ENCODE results near the gene OGFR.

Gene OGFR

DNA sequence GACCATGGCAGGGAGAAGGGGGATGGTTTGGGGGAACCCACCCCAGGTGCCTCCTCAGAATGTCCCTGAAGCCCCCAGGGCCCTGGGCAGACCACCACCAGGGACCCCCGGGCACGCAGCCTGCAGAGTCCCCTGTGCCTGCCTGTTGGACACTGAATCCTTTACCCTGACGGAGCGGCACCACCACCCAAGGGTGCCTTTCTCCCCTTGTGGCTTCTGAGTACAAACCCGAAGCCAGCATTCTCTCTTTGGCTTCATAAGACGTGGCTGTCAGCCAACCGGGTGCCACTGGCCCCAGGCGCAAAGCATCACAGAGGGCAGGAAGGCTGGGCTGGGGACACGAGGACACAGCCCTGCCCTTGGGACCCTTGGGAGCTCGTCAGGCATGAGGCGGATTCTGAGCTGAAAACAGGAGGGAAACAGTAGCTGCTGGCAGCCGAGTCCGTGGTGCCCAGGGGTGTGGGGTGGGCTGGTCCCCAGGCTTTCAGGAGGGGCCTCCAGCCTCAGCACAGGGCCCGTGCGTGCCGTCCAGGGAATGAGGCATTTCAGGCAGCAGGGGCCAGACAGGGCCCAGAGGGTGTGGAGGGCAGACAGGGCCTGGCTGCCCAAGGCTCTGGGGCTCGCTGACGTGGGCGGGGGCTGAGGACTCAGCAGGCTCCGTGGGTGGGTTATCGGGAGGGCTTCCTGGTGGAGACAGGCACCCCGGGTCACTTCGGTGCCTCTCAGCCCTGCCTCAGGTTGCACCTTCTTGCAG lies 15.8 kb downstream of the OGFR start:
- no peaks in the 10 kb centered on the region for H3K9me3 ChIP-seq
- peaks cover 12% of the 10 kb centered on the region for H3K27me3 ChIP-seq
- H3K4me3 ChIP-seq (ENCODE audit: low read depth, low read length): no peak overlapping the region
- TF ChIP-seq CTCF (IDR thresholded peaks at IDR 0.05; ENCODE audit: low read depth, low read length): no peak
- DNase-seq: peak; percentile 49
- peaks cover 34% of the 10 kb centered on the region for H3K4me1 ChIP-seq
- H3K36me3 ChIP-seq: no peaks in the 10 kb centered on the region

DNA sequence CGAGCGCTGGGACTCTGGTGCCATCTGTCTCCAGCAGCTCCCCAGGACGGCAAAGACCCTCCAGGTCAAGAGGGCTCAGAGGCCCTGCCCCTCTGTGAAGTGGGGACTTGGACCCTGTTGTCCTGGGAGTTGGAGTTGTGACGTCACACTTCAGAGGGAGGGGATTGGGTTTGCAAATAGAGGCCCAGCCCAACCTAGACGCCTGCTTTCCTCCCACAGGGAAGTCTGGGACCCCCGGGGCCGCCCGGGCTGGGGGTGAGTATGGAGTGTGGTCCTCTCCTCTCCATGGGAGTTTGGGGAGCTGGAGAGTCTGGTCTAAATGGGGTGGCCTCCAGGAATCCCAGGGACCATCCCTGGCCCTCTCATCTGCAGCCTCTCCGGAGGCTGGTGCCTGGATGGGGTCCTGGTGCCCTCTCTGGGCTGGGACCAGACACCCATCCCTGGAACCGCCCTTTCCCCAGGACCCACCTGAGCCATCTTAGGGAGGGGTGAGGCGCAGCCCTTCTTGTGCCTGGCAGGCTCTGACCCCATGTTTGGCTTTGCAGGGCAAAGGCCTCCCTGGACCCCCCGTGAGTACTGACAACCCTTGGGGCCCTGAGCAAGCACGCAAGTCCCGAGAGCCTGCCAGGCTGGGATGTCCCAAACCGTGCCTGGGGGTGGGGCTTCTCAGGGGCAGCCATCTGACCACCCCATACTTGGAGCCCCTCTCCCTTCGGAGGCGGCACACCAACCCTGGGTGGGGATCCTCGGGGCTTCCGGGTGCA lies 16.5 kb downstream of the OGFR start:
- Histone ChIP-seq H3K36me3 (no peaks in the 10 kb centered on the region), H3K4me1 (peaks cover 34% of the 10 kb centered on the region)
- no peak for TF ChIP-seq CTCF (IDR thresholded peaks at IDR 0.05; ENCODE audit: low read depth, low read length)

DNA sequence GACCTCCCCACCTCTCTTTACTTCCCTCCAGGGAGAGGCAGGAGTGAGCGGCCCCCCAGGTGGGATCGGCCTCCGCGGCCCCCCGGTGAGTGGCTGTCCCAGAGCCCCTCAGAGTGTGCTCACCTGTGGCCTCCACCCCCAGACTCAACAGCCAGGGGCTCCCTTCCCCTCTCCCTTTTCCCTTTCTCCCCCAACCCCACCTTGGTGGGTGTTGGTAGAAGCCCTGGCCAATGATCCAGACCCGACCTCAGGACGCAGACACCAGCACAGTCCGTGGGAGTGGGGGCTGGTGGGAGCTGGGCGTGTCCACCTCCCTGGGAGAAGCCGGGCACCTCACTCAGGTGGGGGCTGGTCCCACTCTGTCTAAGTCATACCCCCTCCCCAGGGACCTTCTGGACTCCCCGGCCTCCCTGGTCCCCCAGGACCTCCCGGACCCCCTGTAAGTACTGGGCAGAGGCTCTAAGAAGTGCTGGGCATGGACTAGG lies 17.1 kb downstream of the OGFR start:
- no peak for DNase-seq
- Histone ChIP-seq H3K4me1 (peaks cover 34% of the 10 kb centered on the region), H3K4me3 (ENCODE audit: low read depth, low read length) (no peak overlapping the region), H3K9me3 (no peaks in the 10 kb centered on the region), H3K27me3 (peaks cover 5% of the 10 kb centered on the region), H3K36me3 (no peaks in the 10 kb centered on the region)
- no peak for TF ChIP-seq CTCF (IDR thresholded peaks at IDR 0.05; ENCODE audit: low read depth, low read length)

More for the DNA sequence above, 16.5 kb downstream of the OGFR start:
- Histone ChIP-seq H3K4me3 (ENCODE audit: low read depth, low read length) (no peak overlapping the region), H3K27me3 (peaks cover 10% of the 10 kb centered on the region), H3K9me3 (no peaks in the 10 kb centered on the region)
- no peak for DNase-seq

DNA sequence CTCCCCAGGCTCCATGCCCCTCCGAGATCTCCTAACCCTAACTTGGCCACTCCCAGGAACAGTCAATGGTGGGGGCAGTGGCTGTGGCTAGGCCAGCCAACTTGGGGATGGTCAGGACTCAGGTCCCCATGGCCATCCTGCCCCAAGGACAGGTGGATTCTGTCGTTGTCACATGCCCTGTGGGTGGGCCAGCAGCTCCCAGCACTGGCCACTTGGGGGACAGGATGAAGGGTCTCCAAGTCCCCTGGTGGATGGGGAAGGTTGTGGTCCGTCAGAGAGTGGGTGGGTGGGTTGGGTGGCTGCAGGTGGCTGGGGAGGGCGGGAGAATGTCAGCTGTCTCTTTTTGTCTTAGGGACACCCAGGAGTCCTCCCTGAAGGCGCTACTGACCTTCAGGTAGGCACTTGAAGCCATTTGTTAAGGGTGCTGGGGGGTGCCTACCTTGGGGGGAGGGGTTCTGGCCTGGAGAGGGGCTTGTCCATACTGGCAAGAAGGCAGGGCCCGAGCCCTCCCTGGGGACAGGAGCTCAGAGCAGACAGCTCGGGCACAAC lies 17.7 kb downstream of the OGFR start:
- peaks cover 1% of the 10 kb centered on the region for H3K27me3 ChIP-seq
- H3K9me3 ChIP-seq: no peaks in the 10 kb centered on the region
- H3K4me1 ChIP-seq: peaks cover 34% of the 10 kb centered on the region
- no peak overlapping the region for H3K4me3 ChIP-seq (ENCODE audit: low read depth, low read length)
- no peak for DNase-seq
- no peaks in the 10 kb centered on the region for H3K36me3 ChIP-seq
- TF ChIP-seq CTCF (IDR thresholded peaks at IDR 0.05; ENCODE audit: low read depth, low read length): no peak

DNA sequence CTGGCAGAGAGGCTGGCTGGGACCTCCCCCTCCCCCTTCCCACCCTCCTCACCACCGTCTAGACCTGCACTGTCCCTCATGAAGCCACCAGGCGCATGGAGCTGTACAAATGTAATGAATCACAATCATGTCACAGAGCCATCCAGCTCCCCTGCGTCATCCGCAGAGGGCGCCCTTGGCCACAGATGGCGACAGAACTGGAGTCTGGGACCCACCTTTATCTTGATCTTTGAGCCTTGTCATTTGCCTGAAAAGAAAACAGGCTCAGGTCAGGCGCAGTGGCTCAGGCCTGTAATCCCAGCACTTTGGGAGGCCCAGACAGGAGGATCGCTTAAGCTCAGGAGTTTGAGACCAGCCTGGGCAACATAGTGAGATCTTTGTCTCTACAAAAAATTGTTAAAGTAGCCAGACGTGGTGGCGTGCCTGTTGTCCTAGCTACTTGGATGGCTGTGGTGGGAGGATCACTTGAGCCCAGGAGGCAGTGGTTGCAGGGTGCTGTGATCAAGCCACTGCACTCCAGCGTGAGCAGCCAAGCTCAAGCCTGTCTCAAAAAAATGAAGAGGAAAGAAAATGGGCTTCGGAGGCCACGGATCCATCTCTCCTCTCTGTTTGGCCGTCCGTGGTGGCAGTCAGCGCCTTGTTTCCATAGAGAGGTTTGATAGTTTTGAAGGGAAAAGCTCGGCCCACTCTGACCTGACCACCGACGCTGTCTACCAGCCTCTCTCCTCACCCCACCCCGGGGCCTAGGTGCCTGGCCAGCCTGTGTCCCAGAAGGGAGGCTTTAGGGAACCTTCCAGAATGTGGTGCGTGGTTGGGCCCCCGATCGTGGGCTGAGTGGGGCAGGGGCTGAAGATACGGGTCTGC lies 18.4 kb downstream of the OGFR start:
- peak; percentile 91 for DNase-seq
- H3K4me1 ChIP-seq: peaks cover 33% of the 10 kb centered on the region
- H3K36me3 ChIP-seq: no peaks in the 10 kb centered on the region
- TF ChIP-seq CTCF (IDR thresholded peaks at IDR 0.05; ENCODE audit: low read depth, low read length): peak; percentile 75
- no peak overlapping the region for H3K4me3 ChIP-seq (ENCODE audit: low read depth, low read length)
- H3K9me3 ChIP-seq: no peaks in the 10 kb centered on the region
- no peaks in the 10 kb centered on the region for H3K27me3 ChIP-seq
